H1 (cell line): ENCODE data around the gene SSBP3. TPM values are rescaled to one million over a fixed set of nuclear protein-coding genes. Genes with fewer than 3 reads are reported as not detected.

ENCODE experiments used
- CTCF ChIA-PET: fragments of 300-600 bp; sonication (Branson Sonifier 250); formaldehyde crosslinking; loops from one replicate; lab custom pipeline; 2021; ENCODE audit not compliant: partially characterized antibody; lab: Charles Lee
- POLR2A ChIA-PET: fragments of 300-600 bp; sonication (Branson Sonifier 250); formaldehyde crosslinking; loops from one replicate; lab custom pipeline; 2021; ENCODE audit warnings: inconsistent platforms; ENCODE audit not compliant: partially characterized antibody; lab: Charles Lee
- DNase-seq, 2 experiments: peaks; one replicate each; pipeline versions ENCODE4 v3.0.0 to v3.0.0-alpha.2; 2010 to 2022; ENCODE audit warnings: low spot score in 2 of 2, low read depth in 1 of 2, mixed read lengths in 1 of 2
- FAIRE-seq: peaks from 2 replicates; lab custom pipeline; 2011; peaks lifted over from hg19 to GRCh38; lab: Jason Lieb, UNC
- H2AFZ ChIP-seq: 2 replicates; pipeline ENCODE4 v1.8.1; 2012; ENCODE audit warnings: low read length, inconsistent platforms
- H2AK5ac ChIP-seq: 2 replicates; pipeline ENCODE4 v1.6.1; 2013; ENCODE audit warnings: low read depth, low read length
- H2BK120ac ChIP-seq: replicated peaks from 2 replicates; pipeline ENCODE3; 2013; ENCODE audit warnings: low read depth, low read length, inconsistent platforms
- H2BK12ac ChIP-seq: 2 replicates; pipeline ENCODE4 v1.6.1; 2013; ENCODE audit warnings: low read depth, low read length
- H2BK15ac ChIP-seq: 2 replicates; pipeline ENCODE4 v1.6.1; 2013; ENCODE audit warnings: low read length
- H2BK20ac ChIP-seq: 2 replicates; pipeline ENCODE4 v1.6.1; 2013; ENCODE audit warnings: low read length
- H2BK5ac ChIP-seq: 2 replicates; pipeline ENCODE4 v1.6.1; 2013; ENCODE audit warnings: low read depth, low read length
- H3K14ac ChIP-seq: 2 replicates; pipeline ENCODE4 v1.6.1; 2013; ENCODE audit warnings: inconsistent platforms; ENCODE audit not compliant: insufficient read length
- H3K18ac ChIP-seq: 2 replicates; pipeline ENCODE4 v1.6.1; 2013; ENCODE audit warnings: low read length; ENCODE audit errors: extremely low read depth
- H3K23ac ChIP-seq: 2 replicates; pipeline ENCODE4 v1.6.1; 2013; ENCODE audit warnings: inconsistent platforms; ENCODE audit not compliant: insufficient read length
- H3K23me2 ChIP-seq: 2 replicates; pipeline ENCODE4 v1.6.1; 2013; ENCODE audit warnings: low read depth, low read length
- H3K27ac ChIP-seq: 2 replicates; pipeline ENCODE4 v1.6.1; 2011; ENCODE audit warnings: low read depth, low read length, inconsistent platforms
- H3K27me3 ChIP-seq, 4 experiments: replicated peaks in 1 of 4; 1 replicate in 1 of 4; 2 replicates in 3 of 4; pipeline versions ENCODE4 v1.6.1 to v1.8.1; 2011 to 2013; ENCODE audit warnings: low read length in 3 of 4, mild to moderate bottlenecking in 3 of 4, inconsistent platforms in 2 of 4, mixed read lengths in 2 of 4, moderate library complexity in 1 of 4; ENCODE audit not compliant: control insufficient read depth in 3 of 4, insufficient read depth in 3 of 4; ENCODE audit errors: extremely low read depth in 1 of 4
- H3K36me3 ChIP-seq, 4 experiments: 2 replicates each; pipeline versions ENCODE4 v1.6.1 to v1.8.1; 2011 to 2013; ENCODE audit warnings: mild to moderate bottlenecking in 4 of 4, low read length in 3 of 4, moderate library complexity in 2 of 4, control low read depth in 1 of 4, inconsistent platforms in 1 of 4; ENCODE audit not compliant: insufficient read depth in 4 of 4, control insufficient read depth in 2 of 4
- H3K4ac ChIP-seq: replicated peaks from 2 replicates; pipeline ENCODE3; 2013; ENCODE audit warnings: low read length, low read depth, mixed read lengths, inconsistent platforms; ENCODE audit not compliant: insufficient read length
- H3K4me1 ChIP-seq, 4 experiments: replicated peaks in 1 of 4; 1 replicate in 1 of 4; 2 replicates in 3 of 4; pipeline versions ENCODE4 v1.6.1 to v1.8.1; 2011 to 2013; ENCODE audit warnings: low read length in 3 of 4, inconsistent platforms in 2 of 4, mixed read lengths in 1 of 4; ENCODE audit not compliant: insufficient read depth in 4 of 4, control insufficient read depth in 3 of 4
- H3K4me2 ChIP-seq, 2 experiments: 2 replicates each; pipeline versions ENCODE4 v1.6.1 to v1.8.1; 2011 to 2013; ENCODE audit warnings: low read depth in 2 of 2, low read length in 2 of 2, control low read depth in 1 of 2, inconsistent platforms in 1 of 2, mild to moderate bottlenecking in 1 of 2; ENCODE audit not compliant: insufficient read depth in 1 of 2
- H3K4me3 ChIP-seq, 4 experiments: fragments of 200-600, 300-600 bp in 1 of 4; sonication (generic), shearing (Covaris generic), sonication (Bioruptor Twin) in 1 of 4; 2 replicates each; pipeline versions ENCODE4 v1.5.1 to v1.8.1; 2011 to 2016; ENCODE audit warnings: low read length in 4 of 4, low read depth in 3 of 4, control low read depth in 2 of 4, inconsistent platforms in 2 of 4, mild to moderate bottlenecking in 2 of 4, mixed read lengths in 1 of 4, moderate library complexity in 1 of 4; ENCODE audit not compliant: insufficient read depth in 2 of 4; ENCODE audit errors: extremely low read depth in 1 of 4
- H3K56ac ChIP-seq: replicated peaks from 2 replicates; pipeline ENCODE3; 2013; ENCODE audit warnings: low read depth, mild to moderate bottlenecking, mixed read lengths, low read length, inconsistent platforms; ENCODE audit not compliant: insufficient read length
- H3K79me1 ChIP-seq: 2 replicates; pipeline ENCODE4 v1.6.1; 2013; ENCODE audit warnings: low read depth, low read length, control low read depth
- H3K79me2 ChIP-seq, 2 experiments: 2 replicates each; pipeline versions ENCODE4 v1.6.1 to v1.8.1; 2012 to 2013; ENCODE audit warnings: low read length in 2 of 2, mild to moderate bottlenecking in 2 of 2, inconsistent platforms in 1 of 2; ENCODE audit not compliant: insufficient read depth in 2 of 2, control insufficient read depth in 1 of 2
- H3K9ac ChIP-seq, 4 experiments: replicated peaks in 1 of 4; 1 replicate in 1 of 4; 2 replicates in 3 of 4; pipeline versions ENCODE4 v1.6.1 to v1.8.1; 2011 to 2013; ENCODE audit warnings: low read depth in 3 of 4, low read length in 3 of 4, control low read depth in 2 of 4, mild to moderate bottlenecking in 2 of 4, moderate library complexity in 2 of 4, inconsistent platforms in 1 of 4; ENCODE audit errors: extremely low read depth in 1 of 4
- H3K9me3 ChIP-seq, 2 experiments: 2 replicates each; pipeline versions ENCODE4 v1.6.1 to v1.8.1; 2012 to 2013; ENCODE audit warnings: mild to moderate bottlenecking in 2 of 2, moderate library complexity in 2 of 2, control low read depth in 1 of 2, inconsistent platforms in 1 of 2, low read depth in 1 of 2, low read length in 1 of 2, mixed read lengths in 1 of 2; ENCODE audit not compliant: insufficient read depth in 2 of 2
- H4K20me1 ChIP-seq, 2 experiments: replicated peaks in 1 of 2; 2 replicates each; pipeline versions ENCODE3 to v1.8.1; 2011 to 2013; ENCODE audit warnings: inconsistent platforms in 2 of 2, low read length in 2 of 2, mild to moderate bottlenecking in 1 of 2; ENCODE audit not compliant: insufficient read depth in 2 of 2, control insufficient read depth in 1 of 2
- H4K5ac ChIP-seq: 2 replicates; pipeline ENCODE4 v1.6.1; 2013; ENCODE audit warnings: low read length, low read depth, mixed read lengths, inconsistent platforms; ENCODE audit not compliant: insufficient read length
- H4K8ac ChIP-seq: 2 replicates; pipeline ENCODE4 v1.8.0; 2013; ENCODE audit warnings: mild to moderate bottlenecking, moderate library complexity, low read length, inconsistent platforms; ENCODE audit not compliant: insufficient read depth; ENCODE audit errors: extremely low read depth
- H4K91ac ChIP-seq: replicated peaks from 2 replicates; pipeline ENCODE3; 2013; ENCODE audit warnings: low read length, mixed read lengths, inconsistent platforms; ENCODE audit not compliant: insufficient read length
- JUN ChIP-seq: IDR thresholded peaks from 2 replicates; pipeline ENCODE4 v1.6.1; 2011; ENCODE audit warnings: low read depth, mild to moderate bottlenecking, improper control_type of control experiment, low read length
- SP2 ChIP-seq: IDR thresholded peaks from 2 replicates; pipeline ENCODE4 v1.6.1; 2012; ENCODE audit warnings: mild to moderate bottlenecking, low read length, inconsistent platforms
- WGBS, 2 experiments: shearing (Covaris generic) in 1 of 2; methylation state at CpG; one replicate each; pipeline versions ENCODE4 v1.1.6 to v1.1.7; 2013 to 2015; ENCODE audit warnings: low lambda C conversion rate in 2 of 2, mixed read lengths in 2 of 2, inconsistent platforms in 1 of 2, low coverage in 1 of 2, missing lambda C conversion rate in 1 of 2; ENCODE audit not compliant: insufficient replicate concordance in 2 of 2, insufficient coverage in 1 of 2, insufficient read length in 1 of 2; ENCODE audit errors: extremely low coverage in 1 of 2, missing lambda C conversion rate in 1 of 2; 5-methylcytosine and 5-hydroxymethylcytosine counted together
- polyA plus RNA-seq, 7 experiments: library from polyadenylated mRNA; depleted of rRNA in 3 of 7; stranded (reverse) in 5 of 7; unstranded in 2 of 7; fragments of >200 nt in 5 of 7; fragments of 200-250 nt in 2 of 7; gene quantifications; 1 replicate in 5 of 7; 2 replicates in 1 of 7; 4 replicates in 1 of 7; pipeline versions ENCODE4 v1.2.1 to v1.2.3, GENCODE V29; 2011 to 2013; ENCODE audit warnings: missing spikeins in 2 of 7, mixed read lengths in 2 of 7
- total RNA-seq: library from RNA; stranded (reverse); fragmentation: NEBNext Ultra II Directional; extraction: Animal tissue kit (Norgen Biotek cat#: 25700); gene quantifications from 2 replicates; pipeline ENCODE4 v1.2.1, GENCODE V29; 2021

The SSBP3 gene
- total and polyA plus RNA-seq, 2 of the 8 experiments (the other 6 are each of a cell fraction or from before 2014, with no cell fraction given): 99.7 to 133 TPM

DNA sequence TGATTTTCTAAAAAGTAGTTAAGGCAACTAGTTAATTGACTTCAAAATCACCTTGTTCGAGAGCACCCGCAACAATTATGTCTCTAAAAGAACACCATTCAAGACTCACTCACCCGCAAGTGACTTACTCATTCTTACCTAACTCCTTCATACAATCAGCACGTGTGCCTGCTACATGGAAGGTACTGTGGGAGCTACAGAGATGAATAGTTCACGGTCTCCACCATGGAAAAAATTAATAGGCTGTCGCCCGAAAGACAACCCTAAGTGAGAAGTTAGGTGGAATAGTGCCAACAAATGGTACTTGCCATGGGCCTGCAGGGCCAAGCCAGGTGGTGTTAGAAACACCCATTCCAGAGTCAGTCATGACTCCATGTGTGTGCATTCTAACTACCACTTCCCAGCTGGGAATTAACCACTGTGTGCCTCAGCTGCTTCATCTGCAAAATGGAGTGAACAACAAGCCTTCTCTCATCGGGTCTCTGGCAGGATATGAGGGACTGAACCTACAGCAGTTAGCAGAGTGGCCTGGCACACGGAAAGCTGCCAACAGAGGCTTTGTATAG is 7.1 kb downstream of the SSBP3 start:
- POLR2A ChIA-PET: interaction anchor here (1.0 to 1.1 kb wide), 2 partner anchors 19 to 25 kb away, joined by 4 read pairs; no protein-coding TSS in a partner anchor
- no peak overlapping the region for H4K91ac ChIP-seq
- FAIRE-seq: no peak
- TF ChIP-seq SP2 (no peak), JUN (no peak)

More for the DNA sequence above, 7.1 kb downstream of the SSBP3 start:
- Histone ChIP-seq H2BK20ac (no peak overlapping the region), H2BK5ac (no peak overlapping the region), H3K27ac (no peak overlapping the region), H3K27me3 (no peaks in the 10 kb centered on the region), H3K23me2 (peaks cover 4% of the 10 kb centered on the region; the same call in 1 of the 2 replicates), H3K9ac (no peak overlapping the region), H2BK120ac (no peak overlapping the region), H4K20me1 (peaks cover 27 to 65% of the 10 kb centered on the region in 2 experiments), H3K4me1 (peaks cover 6 to 14% (median 13%) of the 10 kb centered on the region in 4 experiments), H2BK15ac (no peak overlapping the region), H3K4ac (no peak overlapping the region), H2AK5ac (no peak overlapping the region), H2AFZ (no peak overlapping the region), H4K5ac (no peak overlapping the region), H3K4me2 (no peak overlapping the region), H3K56ac (no peak overlapping the region), H3K79me1 (peaks cover 47% of the 10 kb centered on the region), H3K4me3 (no peak overlapping the region), H4K8ac (no peak overlapping the region), H3K23ac (no peak overlapping the region), H3K79me2 (peaks cover 32 to 96% of the 10 kb centered on the region in 2 experiments), H2BK12ac (no peak overlapping the region), H3K18ac (no peak overlapping the region), H3K36me3 (peaks cover 42 to 88% (median 56%) of the 10 kb centered on the region in 4 experiments), H3K14ac (no peak overlapping the region), H3K9me3 (no peaks in the 10 kb centered on the region)
- CTCF ChIA-PET: interaction anchor here (1.1 to 1.4 kb wide), 2 partner anchors 38 to 218 kb away, joined by 4 read pairs; no protein-coding TSS in a partner anchor
- WGBS, 2 experiments: 93% methylated on average over 9 of the region's 9 CpGs; no CpG with 5 or more reads in 1 of the 2 experiments
- DNase-seq: no peak
